ENCODE results near the gene MTIF3. TPM values are rescaled to one million over a fixed set of nuclear protein-coding genes. Genes with fewer than 3 reads are reported as not detected.

Gene MTIF3, protein sequence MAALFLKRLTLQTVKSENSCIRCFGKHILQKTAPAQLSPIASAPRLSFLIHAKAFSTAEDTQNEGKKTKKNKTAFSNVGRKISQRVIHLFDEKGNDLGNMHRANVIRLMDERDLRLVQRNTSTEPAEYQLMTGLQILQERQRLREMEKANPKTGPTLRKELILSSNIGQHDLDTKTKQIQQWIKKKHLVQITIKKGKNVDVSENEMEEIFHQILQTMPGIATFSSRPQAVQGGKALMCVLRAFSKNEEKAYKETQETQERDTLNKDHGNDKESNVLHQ
- 29.5 and 35.6 TPM in 2 replicates for polyA plus RNA-seq (2012; rRNA removed)
- 36.4 and 56.6 TPM in 2 replicates for polyA plus RNA-seq (2012; cell fraction: cytosol; rRNA removed)
- polyA plus RNA-seq (2012; cell fraction: nucleus; rRNA removed), result 42.6 and 50.7 TPM in 2 replicates

DNA sequence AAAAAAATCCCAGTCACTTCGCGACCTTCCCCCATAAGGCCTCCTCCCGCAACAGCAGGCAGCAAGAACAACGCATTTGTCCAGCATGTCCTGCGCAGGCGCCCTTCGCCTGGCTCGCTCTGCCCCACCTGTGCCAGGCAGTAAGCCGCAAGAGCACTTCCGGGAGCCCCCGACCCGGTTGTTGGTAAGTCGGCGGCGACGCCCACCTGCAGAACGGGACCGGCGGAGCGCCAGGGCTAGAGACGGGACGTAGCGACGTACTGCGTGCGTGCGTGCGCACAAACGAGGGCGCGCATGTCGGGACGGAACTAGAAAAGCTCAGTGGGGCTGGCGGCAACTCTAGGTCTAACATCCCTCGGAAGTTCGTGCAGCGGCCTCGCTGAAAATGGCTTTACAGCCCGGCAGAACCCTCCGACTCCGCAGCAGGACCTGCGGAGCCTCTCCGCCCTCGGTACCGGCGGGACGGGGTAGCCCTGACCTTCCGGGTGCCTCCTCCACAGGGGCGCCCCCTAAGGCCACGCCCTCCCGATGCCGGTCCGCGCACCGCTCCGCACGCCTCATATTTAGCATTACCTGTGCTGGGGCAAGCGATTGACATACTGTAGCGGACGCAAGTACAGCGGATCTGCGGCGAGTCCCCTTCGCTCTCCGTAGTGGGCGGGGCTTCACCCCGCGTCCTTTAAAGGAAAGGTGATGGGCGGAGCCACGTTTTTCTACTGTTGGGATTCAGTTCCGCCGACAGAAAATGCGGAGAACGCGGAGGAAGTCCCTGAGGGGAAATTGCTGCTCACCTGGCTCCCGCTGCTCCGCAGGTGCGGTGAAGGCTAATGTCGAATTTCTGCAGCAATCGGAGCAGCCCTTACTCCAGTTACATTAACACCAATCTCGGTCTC lies at the start of gene MTIF3:
MTIF3 (minus strand) TSS at position 629 of the 893 bp plus-strand sequence. CDS start 10,116 bp downstream, outside the sequence.
- CTCF ChIA-PET, result interaction anchor here (0.9 to 1.1 kb wide), 3 partner anchors 9 to 83 kb away, joined by 3 to 5 read pairs (median 3); no protein-coding TSS in a partner anchor
- Histone ChIP-seq H3K27ac (ENCODE audit: low read depth in 2 of 2, low read length in 1 of 2) (peak within 1 kb of the TSS; percentile 92 to 99), H3K36me3 (replicated peaks in 1 of 2; ENCODE audit: control insufficient read depth in 1 of 2, insufficient read depth in 2 of 2, low read length in 1 of 2) (peaks cover 0 to 2% of the 10 kb centered on the region in 2 experiments), H3K9ac (peak within 1 kb of the TSS; percentile 79), H3K4me2 (peak within 1 kb of the TSS; percentile 78), H3K4me3 (ENCODE audit: low read depth in 2 of 2, low read length in 1 of 2) (peak within 1 kb of the TSS; percentile 81 to 96), H3K79me2 (ENCODE audit: insufficient read depth) (peaks cover 42% of the 10 kb centered on the region), H3K9me2 (no peaks in the 10 kb centered on the region), H3K9me3 (no peaks in the 10 kb centered on the region), H3K4me1 (ENCODE audit: control insufficient read depth in 1 of 2, insufficient read depth in 2 of 2, low read depth in 1 of 2, low read length in 1 of 2) (peaks cover 0 to 10% of the 10 kb centered on the region in 2 experiments; a peak in 2 of 4 replicates), H3F3A (replicated peaks; ENCODE audit: insufficient read depth) (peaks cover 11% of the 10 kb centered on the region), H4K20me1 (ENCODE audit: insufficient read depth) (no peaks in the 10 kb centered on the region), H2AFZ (ENCODE audit: low read depth) (peak within 1 kb of the TSS; percentile 95), H3K27me3 (ENCODE audit: insufficient read depth) (no peaks in the 10 kb centered on the region)
- DNase-seq, result peak; percentile 93
- POLR2A ChIA-PET, result interaction anchor here (0.8 kb wide), 1 partner anchor 688 kb away, joined by 3 read pairs; the partner anchor contains the start of gene PAN3
- WGBS (ENCODE audit: low lambda C conversion rate), result 3% methylated on average over 28 of the region's 81 CpGs
- TF ChIP-seq EZH2phosphoT487 (IDR thresholded peaks at IDR 0.05; ENCODE audit: borderline replicate concordance, low read depth) (no peak), RFX5 (IDR thresholded peaks at IDR 0.05; ENCODE audit: low read length) (no peak), GATA2 (CRISPR knock-in tag; IDR thresholded peaks at IDR 0.05) (no peak), FOXM1 (IDR thresholded peaks at IDR 0.05; ENCODE audit: low read depth) (no peak), YY1 (IDR thresholded peaks at IDR 0.05; ENCODE audit: low read depth) (peak; percentile 46; the same call in 1 of the 2 replicates), CHD2 (IDR thresholded peaks at IDR 0.05; ENCODE audit: low read length, partially characterized antibody) (peak; percentile 15), MEF2A (IDR thresholded peaks at IDR 0.05; ENCODE audit: borderline replicate concordance, low read depth) (no peak), GABPA (IDR thresholded peaks at IDR 0.05; ENCODE audit: low read depth) (peak; percentile 64), NFIC (IDR thresholded peaks at IDR 0.05; ENCODE audit: borderline replicate concordance) (0 out of 2 replicates have a peak, but pooled peaks have one; percentile 2), RCOR1 (IDR thresholded peaks at IDR 0.05; ENCODE audit: low read length) (no peak; the same call in 1 of the 2 replicates), EP300 (IDR thresholded peaks at IDR 0.05; ENCODE audit: borderline replicate concordance in 1 of 2, low read depth in 1 of 2, low read length in 1 of 2) (no peak), SMC3 (IDR thresholded peaks at IDR 0.05; ENCODE audit: low read depth, low read length) (no peak), TEAD4 (IDR thresholded peaks at IDR 0.05; ENCODE audit: borderline replicate concordance, insufficient read depth) (no peak), TAF1 (IDR thresholded peaks at IDR 0.05; ENCODE audit: borderline replicate concordance, low read depth, low read length) (peak; percentile 40), JUND (IDR thresholded peaks at IDR 0.05) (no peak), ELF1 (IDR thresholded peaks at IDR 0.05) (peak; percentile 72), NRF1 (IDR thresholded peaks at IDR 0.05; ENCODE audit: low read depth, low read length) (peak; percentile 68), FOSL2 (IDR thresholded peaks at IDR 0.05; ENCODE audit: borderline replicate concordance, low read depth) (no peak), RXRA (IDR thresholded peaks at IDR 0.05; ENCODE audit: borderline replicate concordance, low read depth) (no peak)
- TF ChIP-seq, protein P1, sequence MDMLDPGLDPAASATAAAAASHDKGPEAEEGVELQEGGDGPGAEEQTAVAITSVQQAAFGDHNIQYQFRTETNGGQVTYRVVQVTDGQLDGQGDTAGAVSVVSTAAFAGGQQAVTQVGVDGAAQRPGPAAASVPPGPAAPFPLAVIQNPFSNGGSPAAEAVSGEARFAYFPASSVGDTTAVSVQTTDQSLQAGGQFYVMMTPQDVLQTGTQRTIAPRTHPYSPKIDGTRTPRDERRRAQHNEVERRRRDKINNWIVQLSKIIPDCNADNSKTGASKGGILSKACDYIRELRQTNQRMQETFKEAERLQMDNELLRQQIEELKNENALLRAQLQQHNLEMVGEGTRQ (IDR thresholded peaks at IDR 0.05; ENCODE audit: borderline replicate concordance, low read depth, low read length), result no peak
- TF ChIP-seq, protein P2, sequence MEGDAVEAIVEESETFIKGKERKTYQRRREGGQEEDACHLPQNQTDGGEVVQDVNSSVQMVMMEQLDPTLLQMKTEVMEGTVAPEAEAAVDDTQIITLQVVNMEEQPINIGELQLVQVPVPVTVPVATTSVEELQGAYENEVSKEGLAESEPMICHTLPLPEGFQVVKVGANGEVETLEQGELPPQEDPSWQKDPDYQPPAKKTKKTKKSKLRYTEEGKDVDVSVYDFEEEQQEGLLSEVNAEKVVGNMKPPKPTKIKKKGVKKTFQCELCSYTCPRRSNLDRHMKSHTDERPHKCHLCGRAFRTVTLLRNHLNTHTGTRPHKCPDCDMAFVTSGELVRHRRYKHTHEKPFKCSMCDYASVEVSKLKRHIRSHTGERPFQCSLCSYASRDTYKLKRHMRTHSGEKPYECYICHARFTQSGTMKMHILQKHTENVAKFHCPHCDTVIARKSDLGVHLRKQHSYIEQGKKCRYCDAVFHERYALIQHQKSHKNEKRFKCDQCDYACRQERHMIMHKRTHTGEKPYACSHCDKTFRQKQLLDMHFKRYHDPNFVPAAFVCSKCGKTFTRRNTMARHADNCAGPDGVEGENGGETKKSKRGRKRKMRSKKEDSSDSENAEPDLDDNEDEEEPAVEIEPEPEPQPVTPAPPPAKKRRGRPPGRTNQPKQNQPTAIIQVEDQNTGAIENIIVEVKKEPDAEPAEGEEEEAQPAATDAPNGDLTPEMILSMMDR (IDR thresholded peaks at IDR 0.05), result no peak
- TF ChIP-seq, protein P3, sequence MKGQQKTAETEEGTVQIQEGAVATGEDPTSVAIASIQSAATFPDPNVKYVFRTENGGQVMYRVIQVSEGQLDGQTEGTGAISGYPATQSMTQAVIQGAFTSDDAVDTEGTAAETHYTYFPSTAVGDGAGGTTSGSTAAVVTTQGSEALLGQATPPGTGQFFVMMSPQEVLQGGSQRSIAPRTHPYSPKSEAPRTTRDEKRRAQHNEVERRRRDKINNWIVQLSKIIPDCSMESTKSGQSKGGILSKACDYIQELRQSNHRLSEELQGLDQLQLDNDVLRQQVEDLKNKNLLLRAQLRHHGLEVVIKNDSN (IDR thresholded peaks at IDR 0.05; ENCODE audit: borderline replicate concordance, low read depth), result no peak
- TF ChIP-seq, protein P4, sequence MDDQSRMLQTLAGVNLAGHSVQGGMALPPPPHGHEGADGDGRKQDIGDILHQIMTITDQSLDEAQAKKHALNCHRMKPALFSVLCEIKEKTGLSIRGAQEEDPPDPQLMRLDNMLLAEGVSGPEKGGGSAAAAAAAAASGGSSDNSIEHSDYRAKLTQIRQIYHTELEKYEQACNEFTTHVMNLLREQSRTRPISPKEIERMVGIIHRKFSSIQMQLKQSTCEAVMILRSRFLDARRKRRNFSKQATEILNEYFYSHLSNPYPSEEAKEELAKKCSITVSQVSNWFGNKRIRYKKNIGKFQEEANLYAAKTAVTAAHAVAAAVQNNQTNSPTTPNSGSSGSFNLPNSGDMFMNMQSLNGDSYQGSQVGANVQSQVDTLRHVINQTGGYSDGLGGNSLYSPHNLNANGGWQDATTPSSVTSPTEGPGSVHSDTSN (IDR thresholded peaks at IDR 0.05), result peak; percentile 49; the same call in 1 of the 2 replicates
- TF ChIP-seq, protein P5, sequence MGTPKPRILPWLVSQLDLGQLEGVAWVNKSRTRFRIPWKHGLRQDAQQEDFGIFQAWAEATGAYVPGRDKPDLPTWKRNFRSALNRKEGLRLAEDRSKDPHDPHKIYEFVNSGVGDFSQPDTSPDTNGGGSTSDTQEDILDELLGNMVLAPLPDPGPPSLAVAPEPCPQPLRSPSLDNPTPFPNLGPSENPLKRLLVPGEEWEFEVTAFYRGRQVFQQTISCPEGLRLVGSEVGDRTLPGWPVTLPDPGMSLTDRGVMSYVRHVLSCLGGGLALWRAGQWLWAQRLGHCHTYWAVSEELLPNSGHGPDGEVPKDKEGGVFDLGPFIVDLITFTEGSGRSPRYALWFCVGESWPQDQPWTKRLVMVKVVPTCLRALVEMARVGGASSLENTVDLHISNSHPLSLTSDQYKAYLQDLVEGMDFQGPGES (IDR thresholded peaks at IDR 0.05; ENCODE audit: low read depth, low read length), result no peak
- TF ChIP-seq, protein P6, sequence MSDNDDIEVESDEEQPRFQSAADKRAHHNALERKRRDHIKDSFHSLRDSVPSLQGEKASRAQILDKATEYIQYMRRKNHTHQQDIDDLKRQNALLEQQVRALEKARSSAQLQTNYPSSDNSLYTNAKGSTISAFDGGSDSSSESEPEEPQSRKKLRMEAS (IDR thresholded peaks at IDR 0.05; ENCODE audit: low read depth), result no peak; the same call in 1 of the 2 replicates
